Uterus (tissue), 4 donors: ENCODE measurements around the gene SDC1. TPM values are rescaled to one million over a fixed set of nuclear protein-coding genes. Genes with fewer than 3 reads are reported as not detected.

Experiments used
- DNase-seq, 2 donors: peaks; one replicate each; pipeline ENCODE4 v3.0.0-alpha.2; 2019 to 2020
- H3K27ac ChIP-seq, 2 donors: fragments of 200-600 bp; sonication (generic); 1 replicate in 1 of 2; 2 replicates in 1 of 2; pipeline ENCODE4 v1.5.1; 2016 to 2018
- H3K27me3 ChIP-seq, 2 donors: fragments of 200-600 bp; sonication (generic); one replicate each; pipeline ENCODE4 v1.5.1; 2018 to 2019; ENCODE audit warnings: control low read depth in 1 of 2
- H3K36me3 ChIP-seq, 2 donors: fragments of 200-600 bp; sonication (generic); one replicate each; pipeline ENCODE4 v1.5.1; 2019; ENCODE audit warnings: control low read depth in 1 of 2
- H3K4me1 ChIP-seq, 2 donors: fragments of 200-600 bp; sonication (generic); one replicate each; pipeline ENCODE4 v1.5.1; 2018 to 2019; ENCODE audit warnings: control low read depth in 1 of 2
- H3K4me3 ChIP-seq, 2 donors: fragments of 200-600 bp; sonication (generic); 1 replicate in 1 of 2; 2 replicates in 1 of 2; pipeline ENCODE4 v1.5.1; 2018 to 2019; ENCODE audit warnings: mild to moderate bottlenecking in 1 of 2
- H3K9me3 ChIP-seq, 2 donors: fragments of 200-600 bp; sonication (generic); one replicate each; pipeline ENCODE4 v1.5.1; 2019; ENCODE audit warnings: control low read depth in 1 of 2
- POLR2A ChIP-seq, 2 donors: fragments of 450-650 bp; IDR thresholded peaks; one replicate each; pipeline ENCODE4 v1.6.1; 2016; ENCODE audit warnings: antibody characterized with exemption in 2 of 2, mild to moderate bottlenecking in 1 of 2, moderate library complexity in 1 of 2
- intact Hi-C: fragments of 100-400 bp; cut with DNase I; formaldehyde crosslinking; loops from one replicate; pipeline ENCODE4 v1.15.1; 2023; ENCODE audit warnings: low total_unique reads
- total RNA-seq, 4 donors: library from RNA; depleted of rRNA in 3 of 4; stranded (reverse); fragments of >200 nt in 3 of 4; gene quantifications; one replicate each; pipeline versions ENCODE4 v1.1.0 to v1.2.4, GENCODE V29; 2014 to 2023
- TF ChIP-seq, protein P1 (sequence below), 4 experiments: fragments of 200-600 bp in 2 of 4; fragments of 450-650 bp in 2 of 4; sonication (generic) in 2 of 4; IDR thresholded peaks; one replicate each; pipeline ENCODE4 v1.5.1; 2016 to 2019; ENCODE audit warnings: antibody characterized with exemption in 4 of 4, mild to moderate bottlenecking in 2 of 4, moderate library complexity in 1 of 4
- donor health status: DM: yes; HTN: yes; CAD: no.

Gene SDC1
- total RNA-seq, 4 donors from 2014 or later = 0.29 to 30.1 (median 3.0) TPM; not detected in 1

DNA sequence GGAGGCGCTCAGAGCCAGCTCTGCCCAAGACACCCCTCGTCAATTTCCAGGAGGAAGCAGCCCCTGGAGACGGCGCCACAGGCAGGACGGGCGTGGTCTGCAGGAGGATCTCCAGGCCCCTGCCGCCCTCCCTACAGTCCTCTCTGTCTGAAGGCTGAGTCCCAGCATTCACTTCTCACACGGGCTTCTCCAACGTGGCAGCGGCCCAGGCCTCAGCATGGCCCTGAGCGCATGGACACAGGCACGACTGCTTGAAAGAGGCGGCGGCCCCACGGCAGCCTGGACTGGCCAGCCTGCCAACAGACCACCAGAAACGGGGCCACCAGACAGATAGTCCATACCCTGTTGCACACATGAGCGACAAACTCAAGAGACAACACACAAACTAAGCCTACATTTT, 23.3 kb downstream of the SDC1 start:
- intact Hi-C loops = no loop called here
- TF ChIP-seq POLR2A (IDR thresholded peaks at IDR 0.05) = no peak
- TF ChIP-seq, protein P1, sequence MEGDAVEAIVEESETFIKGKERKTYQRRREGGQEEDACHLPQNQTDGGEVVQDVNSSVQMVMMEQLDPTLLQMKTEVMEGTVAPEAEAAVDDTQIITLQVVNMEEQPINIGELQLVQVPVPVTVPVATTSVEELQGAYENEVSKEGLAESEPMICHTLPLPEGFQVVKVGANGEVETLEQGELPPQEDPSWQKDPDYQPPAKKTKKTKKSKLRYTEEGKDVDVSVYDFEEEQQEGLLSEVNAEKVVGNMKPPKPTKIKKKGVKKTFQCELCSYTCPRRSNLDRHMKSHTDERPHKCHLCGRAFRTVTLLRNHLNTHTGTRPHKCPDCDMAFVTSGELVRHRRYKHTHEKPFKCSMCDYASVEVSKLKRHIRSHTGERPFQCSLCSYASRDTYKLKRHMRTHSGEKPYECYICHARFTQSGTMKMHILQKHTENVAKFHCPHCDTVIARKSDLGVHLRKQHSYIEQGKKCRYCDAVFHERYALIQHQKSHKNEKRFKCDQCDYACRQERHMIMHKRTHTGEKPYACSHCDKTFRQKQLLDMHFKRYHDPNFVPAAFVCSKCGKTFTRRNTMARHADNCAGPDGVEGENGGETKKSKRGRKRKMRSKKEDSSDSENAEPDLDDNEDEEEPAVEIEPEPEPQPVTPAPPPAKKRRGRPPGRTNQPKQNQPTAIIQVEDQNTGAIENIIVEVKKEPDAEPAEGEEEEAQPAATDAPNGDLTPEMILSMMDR (IDR thresholded peaks at IDR 0.05) = no peak
- no peaks in the 10 kb centered on the region for H3K27me3 ChIP-seq
- no peak overlapping the region for H3K27ac ChIP-seq
- no peak overlapping the region for H3K4me3 ChIP-seq
- H3K4me1 ChIP-seq = no peaks in the 10 kb centered on the region
- no peaks in the 10 kb centered on the region for H3K36me3 ChIP-seq
- no peak for DNase-seq
- H3K9me3 ChIP-seq = no peaks in the 10 kb centered on the region

DNA sequence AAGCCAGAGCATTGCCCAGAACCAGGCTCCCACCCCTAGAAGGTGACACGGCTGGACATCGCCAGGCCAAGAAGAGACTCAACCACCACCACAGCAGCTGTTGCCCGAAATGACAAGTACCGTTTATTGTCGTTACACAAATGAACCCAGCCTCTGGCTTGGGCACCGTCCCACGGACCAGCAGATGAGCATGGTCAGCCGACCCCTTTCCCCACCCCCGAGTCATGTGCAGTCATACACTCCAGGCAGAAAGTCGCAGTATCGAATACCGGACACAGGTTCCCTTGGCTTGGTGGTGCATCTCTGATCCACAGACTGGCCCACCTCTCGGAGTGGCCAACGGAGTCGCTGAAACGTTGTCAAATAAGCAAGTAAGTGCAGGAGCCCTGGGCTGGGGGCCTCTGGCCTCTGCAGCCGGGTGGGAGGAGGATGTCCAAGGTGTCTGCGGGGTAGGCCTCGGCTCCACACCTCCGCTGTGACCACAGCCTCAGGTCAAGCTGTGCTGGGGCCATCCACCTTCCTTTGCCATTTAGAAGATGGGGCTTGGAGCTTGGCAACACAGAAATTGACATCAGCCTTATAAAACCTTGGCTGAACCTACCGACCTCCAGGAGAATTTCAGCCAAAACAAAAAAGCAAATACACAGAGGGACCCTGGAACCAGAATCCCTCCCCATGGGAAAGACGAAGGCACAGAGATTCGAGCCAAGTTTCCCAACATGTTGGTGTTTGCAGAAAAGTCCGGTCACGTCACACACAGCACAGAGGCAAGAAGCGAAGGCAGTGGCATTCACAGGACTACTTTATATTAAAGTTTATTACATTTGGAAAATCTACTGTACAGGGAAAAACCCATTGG, 24.0 kb downstream of the SDC1 start:
- H3K4me1 ChIP-seq = no peaks in the 10 kb centered on the region
- H3K36me3 ChIP-seq = no peaks in the 10 kb centered on the region
- intact Hi-C loops = no loop called here
- DNase-seq = no peak
- no peaks in the 10 kb centered on the region for H3K27me3 ChIP-seq
- H3K9me3 ChIP-seq = no peaks in the 10 kb centered on the region
- H3K4me3 ChIP-seq = no peak overlapping the region
- TF ChIP-seq, protein P1 (IDR thresholded peaks at IDR 0.05) = no peak
- TF ChIP-seq POLR2A (IDR thresholded peaks at IDR 0.05) = no peak
- no peak overlapping the region for H3K27ac ChIP-seq

DNA sequence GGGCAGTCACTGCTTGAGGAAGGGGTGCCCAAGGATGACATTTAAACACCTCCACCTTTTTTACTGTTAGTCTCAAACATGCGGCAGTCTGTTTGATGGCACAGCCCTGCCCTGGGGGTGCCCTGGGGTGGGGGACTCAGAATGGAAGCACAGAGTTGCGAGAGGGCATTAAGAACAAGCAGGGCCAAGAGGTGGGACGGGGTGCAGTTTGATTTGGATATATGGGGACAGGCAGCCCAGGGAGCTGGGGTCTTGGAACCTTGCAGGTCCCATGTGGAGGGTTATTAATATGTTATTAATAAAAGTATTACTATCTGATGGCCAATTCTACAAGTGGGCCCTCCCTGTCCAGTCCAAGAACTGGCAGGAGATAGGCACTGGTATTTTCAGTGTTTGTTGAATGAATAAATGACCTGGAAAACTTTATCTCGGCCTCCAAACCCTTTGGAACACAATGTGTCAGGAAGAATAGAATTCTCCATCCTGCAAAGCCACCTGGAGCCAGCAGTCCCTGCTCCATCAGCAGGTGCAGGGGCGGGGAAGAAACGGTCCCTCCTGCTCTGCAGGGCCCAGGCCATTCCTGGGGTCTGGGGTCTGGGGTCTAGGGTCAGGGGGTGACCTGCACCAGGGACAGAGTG, 25.2 kb downstream of the SDC1 start:
- no peaks in the 10 kb centered on the region for H3K36me3 ChIP-seq
- H3K27ac ChIP-seq = no peak overlapping the region
- H3K4me1 ChIP-seq = no peaks in the 10 kb centered on the region
- intact Hi-C loops = no loop called here
- no peaks in the 10 kb centered on the region for H3K9me3 ChIP-seq
- TF ChIP-seq, protein P1 (IDR thresholded peaks at IDR 0.05) = no peak
- no peak for TF ChIP-seq POLR2A (IDR thresholded peaks at IDR 0.05)
- no peaks in the 10 kb centered on the region for H3K27me3 ChIP-seq
- DNase-seq = no peak
- H3K4me3 ChIP-seq = no peak overlapping the region

DNA sequence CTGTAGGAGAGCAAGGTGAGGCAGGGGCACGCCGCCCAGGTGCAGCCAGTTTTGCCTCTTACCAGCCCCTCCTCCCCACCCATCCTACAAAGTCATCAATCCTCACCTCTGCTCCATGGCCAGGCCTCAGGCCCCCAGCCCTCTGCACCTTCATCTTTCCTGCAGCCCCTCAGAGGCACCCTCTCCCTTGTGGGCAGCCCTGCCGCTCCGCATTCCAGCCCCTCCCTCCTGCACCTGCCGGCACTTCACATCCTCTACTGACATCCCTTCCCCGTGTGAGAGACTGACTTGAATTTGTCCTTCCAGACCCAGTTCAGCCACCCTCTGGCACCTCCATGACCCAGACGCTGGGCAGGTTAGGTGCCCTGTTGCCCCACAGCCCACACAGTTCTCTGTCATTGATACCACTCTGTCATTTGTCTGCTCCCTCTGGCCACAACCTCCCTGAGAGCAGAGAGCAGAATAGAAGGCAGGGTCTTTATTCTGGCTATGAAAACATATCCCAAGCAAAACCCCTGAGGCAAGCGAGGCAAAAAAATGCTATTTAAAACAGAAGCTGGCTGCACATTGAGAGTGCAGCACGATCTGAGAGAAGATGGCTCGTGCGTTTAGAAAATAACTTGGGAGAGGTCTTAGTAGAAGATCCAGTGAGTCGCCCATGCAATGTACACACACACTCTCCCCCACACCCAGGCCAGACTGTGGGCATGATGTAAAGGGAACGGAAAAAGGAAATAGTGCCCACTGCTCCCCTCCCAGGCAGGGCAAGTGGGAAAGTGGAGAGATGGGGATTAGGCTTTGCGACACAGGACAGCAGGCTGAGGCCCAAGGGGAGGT, 25.9 kb downstream of the SDC1 start:
- Histone ChIP-seq H3K27ac (no peak overlapping the region), H3K4me3 (no peak overlapping the region), H3K9me3 (no peaks in the 10 kb centered on the region), H3K4me1 (no peaks in the 10 kb centered on the region), H3K36me3 (no peaks in the 10 kb centered on the region), H3K27me3 (no peaks in the 10 kb centered on the region)
- no peak for DNase-seq
- intact Hi-C loops = no loop called here
- TF ChIP-seq POLR2A (IDR thresholded peaks at IDR 0.05) = no peak
- TF ChIP-seq, protein P1 (IDR thresholded peaks at IDR 0.05) = no peak
